ENCODE results near the gene ZNRF3.
"Not testable (repeated sequence)": the region's sequence is repeated elsewhere in the genome, so short reads cannot be mapped to it uniquely, and the experiment has no call there.

The ZNRF3 gene

GRCh38 chr22:28907311-28908008 lies 24.1 kb downstream of the ZNRF3 start:
- DNase-seq (ENCODE audit: low read depth in 3 of 3), result peak; percentile 50 to 78 (median 50)

- DNase-seq (ENCODE audit: low read depth in 3 of 3), result not testable (repeated sequence)
Measured at GRCh38 chr22:28908810-28909209, 25.4 kb downstream of the ZNRF3 start.

GRCh38 chr22:28909375-28909774 lies 26.0 kb downstream of the ZNRF3 start:
- peak; percentile 64 to 75 (median 70) for DNase-seq (ENCODE audit: low read depth in 3 of 3)

GRCh38 chr22:28910569-28911303 lies 27.4 kb downstream of the ZNRF3 start:
- no peak for DNase-seq (ENCODE audit: low read depth in 3 of 3)

GRCh38 chr22:28911304-28911690 lies 27.9 kb downstream of the ZNRF3 start:
- no peak for DNase-seq (ENCODE audit: low read depth in 3 of 3)

GRCh38 chr22:28911777-28912669 lies 28.7 kb downstream of the ZNRF3 start:
- no peak for DNase-seq (ENCODE audit: low read depth in 3 of 3)

- no peak for DNase-seq (ENCODE audit: low read depth in 3 of 3)
Measured at GRCh38 chr22:28914201-28914600, 30.8 kb downstream of the ZNRF3 start.

- DNase-seq (ENCODE audit: low read depth in 3 of 3), result no peak
Measured at GRCh38 chr22:28915969-28916368, 32.6 kb downstream of the ZNRF3 start.

- no peak for DNase-seq (ENCODE audit: low read depth in 3 of 3)
Measured at GRCh38 chr22:28917747-28918549, 34.6 kb downstream of the ZNRF3 start.

- DNase-seq (ENCODE audit: low read depth in 3 of 3), result no peak
Measured at GRCh38 chr22:28918550-28919271, 35.3 kb downstream of the ZNRF3 start.

- DNase-seq (ENCODE audit: low read depth in 3 of 3), result no peak
Measured at GRCh38 chr22:28920757-28921584, 37.6 kb downstream of the ZNRF3 start.

GRCh38 chr22:28921585-28921879 lies 38.2 kb downstream of the ZNRF3 start:
- DNase-seq (ENCODE audit: low read depth in 3 of 3), result no peak

- DNase-seq (ENCODE audit: low read depth in 3 of 3), result no peak
Measured at GRCh38 chr22:28922540-28923244, 39.3 kb downstream of the ZNRF3 start.

GRCh38 chr22:28923826-28924732 lies 40.7 kb downstream of the ZNRF3 start:
- no peak for DNase-seq (ENCODE audit: low read depth in 3 of 3)

GRCh38 chr22:28925916-28926315 lies 42.5 kb downstream of the ZNRF3 start:
- no peak for DNase-seq (ENCODE audit: low read depth in 3 of 3)

GRCh38 chr22:28927630-28928029 lies 44.3 kb downstream of the ZNRF3 start:
- DNase-seq (ENCODE audit: low read depth in 3 of 3), result no peak

- no peak for DNase-seq (ENCODE audit: low read depth in 3 of 3)
Measured at GRCh38 chr22:28929197-28929596, 45.8 kb downstream of the ZNRF3 start.

GRCh38 chr22:28930357-28931007 lies 47.1 kb downstream of the ZNRF3 start:
- DNase-seq (ENCODE audit: low read depth in 3 of 3), result no peak

Measured in stimulated activated CD4-positive, alpha-beta T cell treated with anti-CD3 and anti-CD28 coated beads, TNF-alpha, amount 100 ng/mL, for 48 hours (primary cell).